Astrocyte (in vitro differentiated cells and primary cell): Measurements from ENCODE around the gene KRT80. TPM values are rescaled to one million over a fixed set of nuclear protein-coding genes. Genes with fewer than 3 reads are reported as not detected.

Experiments used
- DNase-seq: peaks from one replicate; pipeline ENCODE4 v3.0.0-alpha.2; 2010; ENCODE audit warnings: low read depth
- FAIRE-seq: peaks from 2 replicates; lab custom pipeline; 2011; peaks lifted over from hg19 to GRCh38; lab: Jason Lieb, UNC
- H2AFZ ChIP-seq: 2 replicates; pipeline ENCODE4 v1.6.0; 2012; ENCODE audit warnings: low read depth, low read length, inconsistent platforms
- H3K27ac ChIP-seq: 2 replicates; pipeline ENCODE4 v1.5.1; 2011; ENCODE audit warnings: low read depth, low read length, inconsistent platforms
- H3K27me3 ChIP-seq: 2 replicates; pipeline ENCODE4 v1.6.0; 2011; ENCODE audit warnings: low read length, inconsistent platforms; ENCODE audit not compliant: insufficient read depth
- H3K36me3 ChIP-seq: 2 replicates; pipeline ENCODE4 v1.5.1; 2011; ENCODE audit warnings: low read length, inconsistent platforms; ENCODE audit not compliant: insufficient read depth
- H3K4me1 ChIP-seq: 2 replicates; pipeline ENCODE4 v1.5.1; 2011; ENCODE audit warnings: low read length, inconsistent platforms; ENCODE audit not compliant: insufficient read depth
- H3K4me2 ChIP-seq: 2 replicates; pipeline ENCODE4 v1.6.0; 2012; ENCODE audit warnings: low read length, inconsistent platforms
- H3K4me3 ChIP-seq: 2 replicates; pipeline ENCODE4 v1.5.1; 2011; ENCODE audit warnings: low read depth, mild to moderate bottlenecking, low read length, inconsistent platforms; ENCODE audit not compliant: insufficient read depth
- H3K79me2 ChIP-seq: 2 replicates; pipeline ENCODE4 v1.6.0; 2012; ENCODE audit warnings: mild to moderate bottlenecking, low read length, inconsistent platforms; ENCODE audit not compliant: insufficient read depth
- H3K9ac ChIP-seq: 2 replicates; pipeline ENCODE4 v1.6.0; 2012; ENCODE audit warnings: mild to moderate bottlenecking, low read length, inconsistent platforms
- H3K9me3 ChIP-seq: 2 replicates; pipeline ENCODE4 v1.5.1; 2012; ENCODE audit warnings: low read depth, mild to moderate bottlenecking, low read length, inconsistent platforms; ENCODE audit not compliant: insufficient read depth
- H4K20me1 ChIP-seq: 2 replicates; pipeline ENCODE4 v1.6.0; 2012; ENCODE audit warnings: low read length, inconsistent platforms; ENCODE audit not compliant: insufficient read depth
- H3K27ac Mint-ChIP-seq: one replicate; pipeline ENCODE4 v1.8.0; 2021; ENCODE audit warnings: mild to moderate bottlenecking, mixed read lengths; ENCODE audit not compliant: unreplicated experiment
- H3K27me3 Mint-ChIP-seq: one replicate; pipeline ENCODE4 v1.8.0; 2021; ENCODE audit warnings: low read depth, mixed read lengths; ENCODE audit not compliant: unreplicated experiment
- H3K36me3 Mint-ChIP-seq: one replicate; pipeline ENCODE4 v1.8.0; 2021; ENCODE audit warnings: low read depth, mixed read lengths; ENCODE audit not compliant: unreplicated experiment
- H3K4me1 Mint-ChIP-seq: one replicate; pipeline ENCODE4 v1.8.0; 2021; ENCODE audit warnings: low read depth, mixed read lengths; ENCODE audit not compliant: unreplicated experiment
- H3K4me3 Mint-ChIP-seq: one replicate; pipeline ENCODE4 v1.8.0; 2021; ENCODE audit warnings: mild to moderate bottlenecking, moderate library complexity, mixed read lengths; ENCODE audit not compliant: unreplicated experiment
- H3K9me3 Mint-ChIP-seq: one replicate; pipeline ENCODE4 v1.8.0; 2021; ENCODE audit warnings: mild to moderate bottlenecking, mixed read lengths; ENCODE audit not compliant: unreplicated experiment
- EZH2 ChIP-seq: IDR thresholded peaks from 2 replicates; pipeline ENCODE4 v1.6.1; 2012; ENCODE audit warnings: mild to moderate bottlenecking, low read length, inconsistent platforms; ENCODE audit not compliant: insufficient read depth
- total RNA-seq: library from RNA; stranded (reverse); gene quantifications from 2 replicates; pipeline ENCODE4 v1.2.1, GENCODE V29; 2021
- TF ChIP-seq, protein P1 (sequence below): IDR thresholded peaks from 2 replicates; pipeline ENCODE4 v1.5.1; 2011; ENCODE audit warnings: low read depth, mild to moderate bottlenecking, inconsistent platforms, low read length, moderate library complexity; ENCODE audit not compliant: insufficient read depth

The KRT80 gene
- total RNA-seq, 1 donor from 2014 or later: 3.6 TPM

DNA sequence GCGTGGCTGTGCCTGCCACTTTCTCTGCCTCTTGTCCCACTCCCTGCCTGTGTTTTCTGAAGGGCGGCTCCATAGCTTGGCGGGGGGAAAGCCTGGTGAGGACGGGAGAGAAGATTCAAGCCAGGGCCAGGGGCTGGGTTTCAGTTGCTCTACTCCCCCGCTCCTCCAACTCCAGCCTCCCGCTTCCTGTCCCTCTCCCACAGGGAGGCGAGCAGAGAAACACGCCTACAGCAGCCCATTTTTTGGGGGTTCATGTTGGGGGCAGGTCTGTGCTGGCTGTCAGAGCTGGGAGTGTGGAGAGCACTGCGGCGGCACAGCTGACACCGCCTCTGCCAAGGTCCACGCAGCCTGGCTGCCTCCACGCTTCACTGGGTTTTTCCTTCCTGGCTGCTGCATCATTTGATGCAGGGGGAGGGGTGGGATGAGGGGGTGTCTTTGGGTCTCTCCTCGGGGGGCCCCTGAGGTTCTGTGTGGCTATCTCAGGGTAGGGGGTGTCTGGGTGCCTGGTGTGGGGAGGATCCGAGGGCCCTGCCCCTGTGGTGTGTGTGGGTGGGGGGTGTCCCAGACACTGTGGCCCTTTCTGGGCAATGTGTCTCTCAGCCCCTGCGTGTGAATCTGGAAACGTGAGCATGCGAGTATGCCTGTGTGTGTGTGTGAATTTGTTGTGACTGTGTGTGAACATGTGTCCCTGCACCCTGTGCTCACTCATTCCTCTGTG lies 10.7 kb upstream of the KRT80 start:
- Histone ChIP-seq H3K27me3 (no peaks in the 10 kb centered on the region), H3K27ac (peak overlapping the region; percentile 14), H3K79me2 (no peaks in the 10 kb centered on the region), H4K20me1 (no peaks in the 10 kb centered on the region), H3K4me2 (peak overlapping the region; percentile 65), H3K9ac (peak overlapping the region; percentile 56), H2AFZ (peak overlapping the region; percentile 71), H3K4me3 (no peak overlapping the region), H3K4me1 (peaks cover 38% of the 10 kb centered on the region), H3K9me3 (no peaks in the 10 kb centered on the region), H3K36me3 (no peaks in the 10 kb centered on the region)
- FAIRE-seq (no peak), DNase-seq (no peak)
- H3K27me3 Mint-ChIP-seq: peaks cover 19% of the 10 kb centered on the region
- peaks cover 2% of the 10 kb centered on the region for H3K9me3 Mint-ChIP-seq
- H3K27ac Mint-ChIP-seq: peak overlapping the region; percentile 69
- H3K36me3 Mint-ChIP-seq: peaks cover 1% of the 10 kb centered on the region
- peaks cover 29% of the 10 kb centered on the region for H3K4me1 Mint-ChIP-seq
- TF ChIP-seq EZH2: no peak
- TF ChIP-seq, protein P1, sequence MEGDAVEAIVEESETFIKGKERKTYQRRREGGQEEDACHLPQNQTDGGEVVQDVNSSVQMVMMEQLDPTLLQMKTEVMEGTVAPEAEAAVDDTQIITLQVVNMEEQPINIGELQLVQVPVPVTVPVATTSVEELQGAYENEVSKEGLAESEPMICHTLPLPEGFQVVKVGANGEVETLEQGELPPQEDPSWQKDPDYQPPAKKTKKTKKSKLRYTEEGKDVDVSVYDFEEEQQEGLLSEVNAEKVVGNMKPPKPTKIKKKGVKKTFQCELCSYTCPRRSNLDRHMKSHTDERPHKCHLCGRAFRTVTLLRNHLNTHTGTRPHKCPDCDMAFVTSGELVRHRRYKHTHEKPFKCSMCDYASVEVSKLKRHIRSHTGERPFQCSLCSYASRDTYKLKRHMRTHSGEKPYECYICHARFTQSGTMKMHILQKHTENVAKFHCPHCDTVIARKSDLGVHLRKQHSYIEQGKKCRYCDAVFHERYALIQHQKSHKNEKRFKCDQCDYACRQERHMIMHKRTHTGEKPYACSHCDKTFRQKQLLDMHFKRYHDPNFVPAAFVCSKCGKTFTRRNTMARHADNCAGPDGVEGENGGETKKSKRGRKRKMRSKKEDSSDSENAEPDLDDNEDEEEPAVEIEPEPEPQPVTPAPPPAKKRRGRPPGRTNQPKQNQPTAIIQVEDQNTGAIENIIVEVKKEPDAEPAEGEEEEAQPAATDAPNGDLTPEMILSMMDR: no peak
- no peak overlapping the region for H3K4me3 Mint-ChIP-seq

DNA sequence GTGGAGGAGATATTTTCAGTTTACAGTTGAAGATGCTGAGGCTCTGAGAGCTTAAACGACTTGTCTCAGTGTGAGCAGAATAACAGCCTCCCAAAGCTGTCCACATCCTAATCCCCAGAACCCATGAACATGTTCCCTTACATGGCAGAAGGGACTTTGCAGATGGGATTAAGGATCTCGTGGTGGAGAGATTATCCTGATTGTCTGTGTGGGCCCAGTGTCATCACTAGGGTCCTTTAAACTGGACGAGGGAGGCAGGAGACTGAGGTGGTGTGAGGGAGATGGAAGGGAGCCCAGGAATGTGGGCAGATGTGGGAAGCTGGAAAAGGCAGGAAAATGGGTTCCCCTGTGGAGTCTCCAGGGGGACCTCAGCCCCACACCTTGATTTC lies 9.6 kb upstream of the KRT80 start:
- TF ChIP-seq, protein P1: no peak
- TF ChIP-seq EZH2: no peak
- no peaks in the 10 kb centered on the region for H3K9me3 ChIP-seq
- H3K4me2 ChIP-seq: no peak overlapping the region
- H3K27me3 ChIP-seq: no peaks in the 10 kb centered on the region
- FAIRE-seq (no peak), DNase-seq (no peak)
- H3K79me2 ChIP-seq: no peaks in the 10 kb centered on the region
- peaks cover 37% of the 10 kb centered on the region for H3K4me1 ChIP-seq
- no peak overlapping the region for H3K9ac ChIP-seq
- Mint-ChIP-seq H3K9me3 (no peaks in the 10 kb centered on the region), H3K27me3 (peaks cover 17% of the 10 kb centered on the region), H3K4me3 (no peak overlapping the region), H3K36me3 (peaks cover 1% of the 10 kb centered on the region), H3K4me1 (peaks cover 32% of the 10 kb centered on the region), H3K27ac (no peak overlapping the region)
- no peaks in the 10 kb centered on the region for H3K36me3 ChIP-seq
- H3K4me3 ChIP-seq: no peak overlapping the region
- no peak overlapping the region for H2AFZ ChIP-seq
- no peaks in the 10 kb centered on the region for H4K20me1 ChIP-seq
- H3K27ac ChIP-seq: no peak overlapping the region
